HepG2 (cell line): ENCODE results near the gene PKDREJ. TPM values are rescaled to one million over a fixed set of nuclear protein-coding genes. Genes with fewer than 3 reads are reported as not detected.

ENCODE experiments used
- ARNTL ChIP-seq: sonication (generic); formaldehyde crosslinking; IDR thresholded peaks from 2 replicates; pipeline ENCODE4 v1.4.0; 2020; ENCODE audit warnings: mild to moderate bottlenecking, missing genetic modification reagents
- ATF4 ChIP-seq, 2 experiments: fragments of 450-650 bp in 1 of 2; sonication (generic) in 1 of 2; formaldehyde crosslinking; IDR thresholded peaks; 2 replicates each; pipeline versions ENCODE4 v1.5.0 to v1.8.0; 2020 to 2022; ENCODE audit warnings: mild to moderate bottlenecking in 1 of 2, missing genetic modification reagents in 1 of 2
- CCAR2 ChIP-seq: fragments of 200-400 bp; formaldehyde crosslinking; optimal IDR thresholded peaks from 2 replicates; pipeline ENCODE3; 2018; ENCODE audit warnings: low read depth, mild to moderate bottlenecking, low read length, moderate library complexity
- CENPT ChIP-seq: sonication (generic); formaldehyde crosslinking; IDR thresholded peaks from 2 replicates; pipeline ENCODE4 v1.8.0; 2022; ENCODE audit warnings: low read depth, mild to moderate bottlenecking, moderate library complexity, missing genetic modification reagents
- DR1 ChIP-seq: sonication (generic); formaldehyde crosslinking; IDR thresholded peaks from 2 replicates; pipeline ENCODE4 v1.8.0; 2021; ENCODE audit warnings: mild to moderate bottlenecking, missing genetic modification reagents, inconsistent platforms
- FOXC1 ChIP-seq: sonication (generic); formaldehyde crosslinking; IDR thresholded peaks from 2 replicates; pipeline ENCODE4 v1.8.0; 2022; ENCODE audit warnings: mild to moderate bottlenecking, missing genetic modification reagents, borderline replicate concordance
- GLI4 ChIP-seq: sonication (generic); formaldehyde crosslinking; IDR thresholded peaks from 2 replicates; pipeline ENCODE4 v1.5.1; 2020; ENCODE audit warnings: missing genetic modification reagents, mild to moderate bottlenecking, moderate library complexity, borderline replicate concordance
- GZF1 ChIP-seq: sonication (generic); formaldehyde crosslinking; IDR thresholded peaks from 2 replicates; pipeline ENCODE4 v1.5.1; 2020; ENCODE audit warnings: mild to moderate bottlenecking, missing genetic modification reagents
- KAT8 ChIP-seq: IDR thresholded peaks from 2 replicates; pipeline ENCODE4 v1.6.1; 2016; ENCODE audit warnings: missing genetic modification reagents, missing compliant biosample characterization
- LRRFIP1 ChIP-seq: sonication (generic); formaldehyde crosslinking; conservative IDR thresholded peaks from 2 replicates; pipeline ENCODE4 v1.4.0; 2020; ENCODE audit warnings: missing genetic modification reagents
- NCOA1 ChIP-seq: sonication (generic); formaldehyde crosslinking; IDR thresholded peaks from 2 replicates; pipeline ENCODE4 v1.9.0; 2021; ENCODE audit warnings: missing genetic modification reagents
- PRPF4 ChIP-seq: fragments of 200-400 bp; formaldehyde crosslinking; IDR thresholded peaks from 2 replicates; pipeline ENCODE4 v1.6.1; 2016; ENCODE audit warnings: low read length, low read depth; ENCODE audit not compliant: poor library complexity, severe bottlenecking
- RFX3 ChIP-seq: IDR thresholded peaks from 2 replicates; pipeline ENCODE4 v1.6.1; 2016; ENCODE audit warnings: missing biosample characterization, missing genetic modification reagents
- RFXAP ChIP-seq: sonication (generic); formaldehyde crosslinking; IDR thresholded peaks from 2 replicates; pipeline ENCODE4 v1.4.0; 2020; ENCODE audit warnings: missing genetic modification reagents, borderline replicate concordance
- TBL1XR1 ChIP-seq: fragments of 150-350 bp; IDR thresholded peaks from 2 replicates; pipeline ENCODE4 v1.6.1; 2014; ENCODE audit warnings: borderline replicate concordance, low read length; ENCODE audit not compliant: partially characterized antibody
- TOE1 ChIP-seq: sonication (generic); formaldehyde crosslinking; IDR thresholded peaks from 2 replicates; pipeline ENCODE4 v1.4.0; 2020; ENCODE audit warnings: mild to moderate bottlenecking, missing genetic modification reagents
- ZFAT ChIP-seq: sonication (generic); formaldehyde crosslinking; conservative IDR thresholded peaks from 2 replicates; pipeline ENCODE4 v1.8.1; 2023; ENCODE audit warnings: missing genetic modification reagents, inconsistent platforms
- ZNF570 ChIP-seq: sonication (generic); formaldehyde crosslinking; IDR thresholded peaks from 2 replicates; pipeline ENCODE4 v1.4.0; 2020; ENCODE audit warnings: mild to moderate bottlenecking, missing genetic modification reagents, borderline replicate concordance
- ZNF577 ChIP-seq: sonication (generic); formaldehyde crosslinking; IDR thresholded peaks from 2 replicates; pipeline ENCODE4 v1.4.0; 2020; ENCODE audit warnings: mild to moderate bottlenecking, low read depth, missing genetic modification reagents, borderline replicate concordance
- ZNF678 ChIP-seq: sonication (generic); formaldehyde crosslinking; IDR thresholded peaks from 2 replicates; pipeline ENCODE4 v1.4.0; 2020; ENCODE audit warnings: mild to moderate bottlenecking, missing genetic modification reagents
- ZNF792 ChIP-seq: IDR thresholded peaks from 2 replicates; pipeline ENCODE4 v1.6.1; 2016
- ZNF816 ChIP-seq: sonication (generic); formaldehyde crosslinking; IDR thresholded peaks from 2 replicates; pipeline ENCODE4 v1.8.0; 2022; ENCODE audit warnings: missing genetic modification reagents, mild to moderate bottlenecking, borderline replicate concordance
- polyA plus RNA-seq, 8 experiments: library from polyadenylated mRNA; depleted of rRNA in 3 of 8; stranded (reverse) in 7 of 8; unstranded in 1 of 8; fragments of >200 nt; fragmentation: Illumina TruSeq in 4 of 8; extraction: Trizol in 4 of 8; gene quantifications; 2 replicates each; pipeline versions ENCODE4 v1.2.1 to v1.2.3, GENCODE V29; 2011 to 2016; ENCODE audit warnings: low read depth in 4 of 8, missing spikeins in 1 of 8, mixed read lengths in 1 of 8; ENCODE audit not compliant: insufficient read depth in 1 of 8
- total RNA-seq, 5 experiments: library from RNA; depleted of rRNA; stranded (reverse); fragments of >200 nt; fragmentation: Illumina TruSeq; extraction: Trizol; gene quantifications; 2 replicates each; pipeline ENCODE4 v1.2.3, GENCODE V29; 2016; ENCODE audit warnings: low read depth in 1 of 5
- TF ChIP-seq, protein P1 (sequence below): sonication (generic); formaldehyde crosslinking; IDR thresholded peaks from 2 replicates; pipeline ENCODE4 v1.4.0; 2020; ENCODE audit warnings: low read depth, mild to moderate bottlenecking, missing genetic modification reagents
- TF ChIP-seq, protein P2 (sequence below): IDR thresholded peaks from 2 replicates; pipeline ENCODE4 v1.6.1; 2018; ENCODE audit warnings: missing genetic modification reagents

PKDREJ gene
- total and polyA plus RNA-seq, 2 of the 13 experiments (the other 11 are each of a cell fraction or from before 2014, with no cell fraction given): not detected

DNA sequence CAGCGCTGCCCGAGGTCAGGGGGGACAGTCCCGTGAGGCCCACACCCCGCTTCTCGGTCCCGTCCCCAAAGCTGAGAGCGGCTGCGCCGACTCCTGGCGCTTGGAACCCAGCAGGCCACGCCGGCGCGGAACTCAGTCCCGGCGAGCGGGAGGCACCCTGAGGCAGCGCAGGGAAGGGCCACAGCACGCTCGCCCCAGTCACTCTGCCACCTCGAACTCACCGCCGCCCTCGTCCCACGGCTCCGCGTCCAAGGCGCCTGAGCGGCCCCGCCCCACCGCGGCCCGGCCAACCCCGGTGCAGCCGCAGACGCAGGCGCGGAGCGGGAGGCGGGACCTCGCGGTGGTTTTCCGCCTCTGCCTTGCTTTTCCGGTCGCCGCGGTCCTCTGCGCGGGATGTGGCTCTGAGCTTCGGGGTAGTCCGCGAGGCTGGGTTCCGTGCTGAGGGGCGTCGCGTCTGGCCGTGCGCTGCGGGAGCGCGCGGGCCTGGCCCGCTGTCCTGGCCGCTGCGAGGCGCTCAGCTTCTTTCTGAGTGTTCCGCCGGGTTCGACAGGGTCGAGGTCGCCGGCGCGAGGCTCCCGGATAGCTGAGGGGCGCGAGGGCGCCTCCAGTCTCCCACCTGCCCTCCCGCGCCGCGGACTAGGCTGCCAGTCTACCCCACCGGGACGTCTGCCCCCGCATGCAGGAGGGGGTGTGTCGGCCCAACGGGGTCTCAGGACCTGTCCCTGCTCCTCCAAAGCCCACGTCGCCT lies 12.9 kb downstream of the PKDREJ start, which contains the start of gene CDPF1 (continued):
- TF ChIP-seq LRRFIP1 (CRISPR knock-in tag) (no peak), ZNF678 (peak; percentile 54; the same call in 1 of the 2 replicates), RFXAP (peak; percentile 75), ZFAT (CRISPR knock-in tag) (no peak), TBL1XR1 (no peak), NCOA1 (0 out of 2 replicates have a peak, but pooled peaks have one; percentile 69), ATF4 (CRISPR knock-in tag; IDR thresholded peaks at IDR 0.05) (peak in 1 of 2 experiments; percentile 47; a peak in 1 of 4 replicates), FOXC1 (peak; percentile 96), PRPF4 (no peak), RFX3 (no peak), KAT8 (CRISPR knock-in tag) (peak; percentile 72), ZNF577 (CRISPR knock-in tag) (no peak), TOE1 (CRISPR knock-in tag) (no peak), ARNTL (peak; percentile 31; the same call in 1 of the 2 replicates), CENPT (CRISPR knock-in tag) (peak; percentile 42; the same call in 1 of the 2 replicates), ZNF816 (no peak), GZF1 (CRISPR knock-in tag) (peak; percentile 78), GLI4 (CRISPR knock-in tag) (no peak; the same call in 1 of the 2 replicates), DR1 (peak; percentile 57), ZNF792 (CRISPR knock-in tag) (peak; percentile 78; the same call in 1 of the 2 replicates), CCAR2 (no peak), ZNF570 (0 out of 2 replicates have a peak, but pooled peaks have one; percentile 48)
- TF ChIP-seq, protein P1, sequence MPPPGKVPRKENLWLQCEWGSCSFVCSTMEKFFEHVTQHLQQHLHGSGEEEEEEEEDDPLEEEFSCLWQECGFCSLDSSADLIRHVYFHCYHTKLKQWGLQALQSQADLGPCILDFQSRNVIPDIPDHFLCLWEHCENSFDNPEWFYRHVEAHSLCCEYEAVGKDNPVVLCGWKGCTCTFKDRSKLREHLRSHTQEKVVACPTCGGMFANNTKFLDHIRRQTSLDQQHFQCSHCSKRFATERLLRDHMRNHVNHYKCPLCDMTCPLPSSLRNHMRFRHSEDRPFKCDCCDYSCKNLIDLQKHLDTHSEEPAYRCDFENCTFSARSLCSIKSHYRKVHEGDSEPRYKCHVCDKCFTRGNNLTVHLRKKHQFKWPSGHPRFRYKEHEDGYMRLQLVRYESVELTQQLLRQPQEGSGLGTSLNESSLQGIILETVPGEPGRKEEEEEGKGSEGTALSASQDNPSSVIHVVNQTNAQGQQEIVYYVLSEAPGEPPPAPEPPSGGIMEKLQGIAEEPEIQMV (CRISPR knock-in tag): peak; percentile 86; the same call in 1 of the 2 replicates
- TF ChIP-seq, protein P2, sequence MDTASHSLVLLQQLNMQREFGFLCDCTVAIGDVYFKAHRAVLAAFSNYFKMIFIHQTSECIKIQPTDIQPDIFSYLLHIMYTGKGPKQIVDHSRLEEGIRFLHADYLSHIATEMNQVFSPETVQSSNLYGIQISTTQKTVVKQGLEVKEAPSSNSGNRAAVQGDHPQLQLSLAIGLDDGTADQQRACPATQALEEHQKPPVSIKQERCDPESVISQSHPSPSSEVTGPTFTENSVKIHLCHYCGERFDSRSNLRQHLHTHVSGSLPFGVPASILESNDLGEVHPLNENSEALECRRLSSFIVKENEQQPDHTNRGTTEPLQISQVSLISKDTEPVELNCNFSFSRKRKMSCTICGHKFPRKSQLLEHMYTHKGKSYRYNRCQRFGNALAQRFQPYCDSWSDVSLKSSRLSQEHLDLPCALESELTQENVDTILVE (CRISPR knock-in tag): peak; percentile 36; the same call in 1 of the 2 replicates
